NCI-H2029 treated with DMSO at 0.1 percent for 48 hours (cell line): ENCODE results near the gene AASS.
"Not testable (repeated sequence)": the region's sequence is repeated elsewhere in the genome, so short reads cannot be mapped to it uniquely, and the experiment has no call there.

Source experiments
- DNase-seq: peaks from one replicate; lab custom pipeline; 2025; lab: John Stamatoyannopoulos, UW

The AASS gene

GRCh38 chr7:122143751-122144711, at the start of gene AASS:
AASS (minus strand) TSS chr7:122144249; CDS start chr7:122133726, 10,523 bp downstream.
- DNase-seq, result peak; percentile 72

GRCh38 chr7:122188785-122189184, 44.7 kb upstream of the AASS start:
- DNase-seq, result no peak

DNA sequence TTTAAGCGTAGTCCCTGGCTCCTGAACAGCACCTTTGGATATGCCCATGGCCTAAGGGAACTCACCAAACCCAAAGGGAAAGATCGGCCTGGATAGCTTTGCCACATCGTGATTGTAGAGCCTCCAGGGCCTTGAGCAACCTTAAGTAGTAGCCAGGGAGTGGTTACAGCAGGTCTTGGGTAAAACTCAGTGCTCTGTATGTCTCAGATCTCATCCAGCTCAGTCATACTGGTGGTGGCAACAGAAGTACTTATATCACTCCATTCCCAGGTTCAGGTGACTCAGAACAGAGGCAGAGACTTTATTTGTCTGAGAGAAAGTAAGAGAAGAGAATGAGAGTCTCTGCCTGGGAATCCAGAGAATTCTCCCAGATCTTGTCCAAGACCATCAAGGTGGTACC, 39.1 kb upstream of the AASS start:
- DNase-seq, result no peak

GRCh38 chr7:122182081-122182480, 38.0 kb upstream of the AASS start:
- DNase-seq, result no peak

GRCh38 chr7:122172144-122172543, 28.1 kb upstream of the AASS start:
- DNase-seq, result not testable (repeated sequence)

DNA sequence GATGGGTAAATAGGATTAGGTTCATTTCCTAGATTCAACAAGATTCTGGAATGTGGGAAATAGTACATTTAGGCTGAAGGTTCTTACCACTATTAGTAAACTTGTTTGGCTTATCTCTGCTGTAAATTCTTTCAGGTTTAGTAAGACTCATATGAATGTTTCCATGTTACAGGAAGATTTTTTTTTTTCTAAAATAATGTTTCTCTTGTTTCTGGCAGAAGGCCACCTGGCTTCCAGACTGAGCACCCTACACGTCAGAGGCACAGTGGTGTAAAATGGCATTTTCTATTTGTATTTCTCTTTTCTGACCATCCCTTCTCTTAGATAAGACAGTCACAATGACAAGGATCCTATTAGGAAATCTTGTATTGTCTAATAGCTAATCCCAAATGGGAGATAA, 22.7 kb upstream of the AASS start:
- DNase-seq, result no peak

- no peak for DNase-seq
Observed at GRCh38 chr7:122166275-122166674, 22.2 kb upstream of the AASS start.

- DNase-seq, result no peak
Observed at GRCh38 chr7:122161628-122162027, 17.6 kb upstream of the AASS start.

DNA sequence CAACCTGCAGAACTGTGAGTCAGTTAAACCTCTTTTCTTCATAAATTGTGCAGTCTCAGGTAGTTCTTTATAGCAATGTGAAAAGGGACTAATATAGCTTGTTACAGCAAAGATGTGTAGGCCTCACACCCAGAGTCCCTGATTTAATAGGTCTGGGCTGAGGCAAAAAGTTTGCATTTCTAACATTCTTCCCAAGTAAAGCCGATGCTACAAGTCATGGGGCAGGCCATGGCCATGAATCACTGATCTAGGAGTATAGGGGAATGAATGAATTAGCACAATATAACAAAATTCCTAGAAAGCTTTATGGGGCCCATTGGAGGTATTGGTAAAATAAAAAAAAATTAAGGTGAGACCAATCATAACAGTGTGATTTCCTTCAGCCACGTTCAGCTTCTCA, 11.5 kb upstream of the AASS start:
- DNase-seq, result no peak

- DNase-seq, result no peak
Observed at GRCh38 chr7:122148878-122149277, 4.8 kb upstream of the AASS start.

- DNase-seq, result no peak
Observed at GRCh38 chr7:122148081-122148480, 4.0 kb upstream of the AASS start.

- no peak for DNase-seq
Observed at GRCh38 chr7:122145937-122146645, 2.0 kb upstream of the AASS start.

DNA sequence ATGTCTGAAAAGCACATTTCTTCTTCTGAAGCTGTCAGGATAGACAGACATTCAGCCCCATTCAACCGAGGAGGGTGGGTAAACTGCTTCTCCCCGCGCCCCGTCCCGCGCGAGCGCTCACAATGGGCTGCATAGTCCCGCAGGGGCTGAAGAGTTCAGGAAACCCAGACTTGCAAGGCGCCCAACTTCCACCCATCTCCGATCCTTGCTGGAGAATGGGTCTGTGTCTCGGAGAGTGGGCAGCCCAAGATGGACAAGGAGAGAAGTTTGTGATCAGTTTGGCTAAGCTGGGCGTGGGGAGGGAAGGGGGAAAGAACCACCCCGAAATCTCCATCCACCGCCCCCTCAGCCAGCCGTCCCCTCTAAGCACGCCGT, 686 bp downstream of the AASS start:
- no peak for DNase-seq

DNA sequence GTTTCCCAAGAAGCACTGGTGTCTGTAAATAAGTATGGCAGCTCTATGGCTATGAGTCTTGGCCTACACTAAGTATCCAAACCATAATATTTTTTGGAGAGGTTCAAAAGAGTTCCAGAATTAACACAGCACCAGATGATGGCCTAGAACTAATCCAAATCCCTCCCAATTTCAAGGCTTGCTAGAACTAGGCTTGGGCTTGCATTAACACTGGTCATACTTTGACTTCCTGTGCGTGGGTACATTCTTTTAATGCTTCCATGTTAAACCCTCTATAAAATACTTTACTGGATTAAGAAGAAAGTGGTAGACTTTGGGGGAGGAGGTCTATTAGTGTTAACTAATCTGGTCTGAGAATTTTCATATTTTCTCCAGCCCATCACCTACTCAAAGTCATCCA, 3.1 kb downstream of the AASS start:
- no peak for DNase-seq

DNA sequence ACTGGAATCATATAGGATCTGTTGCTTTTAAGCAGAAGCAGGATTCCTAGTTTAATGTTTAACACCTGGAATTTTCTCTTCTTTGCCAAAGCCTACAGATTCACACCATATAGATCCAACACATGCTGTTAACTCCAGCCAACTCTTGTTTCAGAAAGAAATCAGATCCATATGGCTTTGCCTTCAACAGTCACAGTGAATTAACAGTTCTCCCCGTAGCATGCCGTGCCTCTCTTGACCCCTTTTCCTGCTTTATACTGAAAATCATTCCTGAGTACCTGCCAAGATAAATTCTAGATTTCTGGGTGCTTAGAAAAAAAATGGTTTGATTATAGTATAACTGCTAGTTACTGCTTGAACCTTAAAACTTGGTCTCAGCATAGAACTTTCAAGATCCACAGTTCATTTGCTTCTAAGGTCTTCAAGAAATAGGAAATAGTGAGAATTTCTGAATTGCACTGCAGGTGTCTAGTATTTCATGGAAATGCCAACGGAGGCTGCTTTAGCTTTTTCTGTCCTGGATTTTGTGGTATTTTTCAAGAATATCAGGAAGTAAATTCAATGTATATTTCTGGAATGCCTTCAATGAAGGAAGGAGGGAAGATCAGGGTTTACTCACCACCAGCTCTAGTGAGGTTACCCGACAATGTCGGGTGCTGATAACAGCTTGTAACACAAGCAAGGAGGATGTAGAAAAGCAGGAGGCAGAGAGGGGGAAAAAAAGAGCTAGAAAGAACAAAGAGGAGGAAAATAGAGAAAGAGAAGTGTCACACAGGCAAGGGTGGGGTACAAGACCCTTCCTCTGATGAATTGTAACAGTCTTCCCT, 6.6 kb downstream of the AASS start:
- DNase-seq, result peak; percentile 5

GRCh38 chr7:122136639-122137245, 7.3 kb downstream of the AASS start:
- DNase-seq, result peak; percentile 10

GRCh38 chr7:122136078-122136477, 8.0 kb downstream of the AASS start:
- DNase-seq, result no peak

- DNase-seq, result peak; percentile 4
Observed at GRCh38 chr7:122135275-122135674, 8.8 kb downstream of the AASS start.

DNA sequence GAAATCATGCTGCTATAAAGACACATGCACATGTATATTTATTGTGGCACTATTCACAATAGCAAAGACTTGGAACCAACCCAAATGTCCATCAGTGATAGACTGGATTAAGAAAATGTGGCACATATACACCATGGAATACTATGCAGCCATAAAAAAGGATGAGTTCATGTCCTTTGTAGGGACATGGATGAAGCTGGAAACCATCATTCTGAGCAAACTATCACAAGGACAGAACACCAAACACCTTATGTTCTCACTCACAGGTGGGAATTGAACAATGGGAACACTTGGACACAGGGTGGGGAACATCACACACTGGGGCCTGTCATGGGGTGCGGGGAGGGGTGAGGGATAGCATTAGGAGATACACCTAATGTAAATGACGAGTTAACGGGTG, 9.3 kb downstream of the AASS start:
- DNase-seq, result not testable (repeated sequence)

DNA sequence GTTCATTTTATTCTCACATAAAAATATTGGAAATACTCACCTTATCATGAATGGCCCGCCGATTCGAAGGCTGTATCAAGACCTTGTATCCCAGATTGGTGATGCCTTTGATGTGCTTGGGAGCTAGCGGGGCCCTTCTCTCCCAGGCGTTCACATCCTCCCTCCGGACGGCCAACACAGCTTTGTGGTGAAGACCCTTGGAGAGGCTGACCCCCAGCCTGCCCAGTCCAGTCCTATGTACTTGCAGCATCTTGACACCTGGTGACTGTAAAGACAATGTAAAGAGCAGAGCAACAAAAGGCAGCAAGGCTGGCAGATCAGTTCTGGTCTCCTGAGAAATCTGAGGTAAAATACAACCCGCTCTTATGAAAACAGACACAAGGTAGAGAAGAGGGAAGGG, 10.6 kb downstream of the AASS start:
- no peak for DNase-seq

DNA sequence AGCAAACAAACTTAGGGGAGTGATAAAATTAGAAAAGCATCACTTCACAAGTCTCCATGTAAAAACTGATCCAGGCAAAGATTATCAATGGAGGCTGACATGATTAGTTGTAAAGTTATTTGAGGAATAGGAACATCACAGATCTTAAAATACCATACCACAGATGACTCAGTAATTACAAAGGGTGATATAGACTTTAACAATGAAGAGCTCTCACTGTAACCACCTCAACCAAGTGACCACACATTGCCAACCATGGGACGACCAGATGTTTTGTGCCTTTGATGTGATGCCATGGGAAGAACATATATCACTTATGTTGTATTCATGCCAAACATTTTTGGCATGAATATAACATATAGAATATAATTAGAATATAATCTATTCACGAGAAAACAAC, 11.7 kb downstream of the AASS start:
- DNase-seq, result no peak

GRCh38 chr7:122123746-122124145, 20.3 kb downstream of the AASS start:
- DNase-seq, result no peak
